HG03520 (cell line): ENCODE measurements around the gene PARVB.

ENCODE experiments used
- ATAC-seq: cut with Tn5 transposase; IDR thresholded peaks from one replicate; pipeline ENCODE4 v1.9.1; 2021; ENCODE audit warnings: mild to moderate bottlenecking, moderate library complexity; ENCODE audit not compliant: unreplicated experiment

The PARVB gene

GRCh38 chr22:44192816-44193534 is 168.9 kb downstream of the PARVB start:
- ATAC-seq = no peak

- no peak for ATAC-seq
Measured at GRCh38 chr22:44193535-44193891, 169.4 kb downstream of the PARVB start.

GRCh38 chr22:44194569-44194968 is 170.5 kb downstream of the PARVB start:
- no peak for ATAC-seq

GRCh38 chr22:44195189-44195871 is 171.2 kb downstream of the PARVB start:
- ATAC-seq = no peak

- ATAC-seq = no peak
Measured at GRCh38 chr22:44196241-44196640, 172.1 kb downstream of the PARVB start.

GRCh38 chr22:44196731-44197131 is 172.6 kb downstream of the PARVB start:
- no peak for ATAC-seq

GRCh38 chr22:44197271-44197670 is 173.2 kb downstream of the PARVB start:
- ATAC-seq = no peak

GRCh38 chr22:44199164-44199563 is 175.1 kb downstream of the PARVB start:
- no peak for ATAC-seq

GRCh38 chr22:44199866-44200265 is 175.8 kb downstream of the PARVB start:
- ATAC-seq = no peak

GRCh38 chr22:44200451-44200850 is 176.3 kb downstream of the PARVB start:
- ATAC-seq = no peak

GRCh38 chr22:44200855-44201550 is 176.9 kb downstream of the PARVB start:
- no peak for ATAC-seq

- ATAC-seq = no peak
Measured at GRCh38 chr22:44201665-44202064, 177.6 kb downstream of the PARVB start.

- no peak for ATAC-seq
Measured at GRCh38 chr22:44202261-44202789, 178.2 kb downstream of the PARVB start.

GRCh38 chr22:44203203-44203602 is 179.1 kb downstream of the PARVB start:
- ATAC-seq = no peak

GRCh38 chr22:44204739-44205515 is 180.8 kb downstream of the PARVB start:
- ATAC-seq = no peak

GRCh38 chr22:44205516-44206329 is 181.6 kb downstream of the PARVB start:
- no peak for ATAC-seq

GRCh38 chr22:44206330-44206645 is 182.2 kb downstream of the PARVB start:
- ATAC-seq = no peak

- ATAC-seq = no peak
Measured at GRCh38 chr22:44206696-44207095, 182.6 kb downstream of the PARVB start.

- ATAC-seq = no peak
Measured at GRCh38 chr22:44207173-44207980, 183.3 kb downstream of the PARVB start.

- ATAC-seq = no peak
Measured at GRCh38 chr22:44207981-44208317, 183.8 kb downstream of the PARVB start.
